GM12878 (cell line): Measurements from ENCODE around the gene DENND10. TPM values are rescaled to one million over a fixed set of nuclear protein-coding genes. Genes with fewer than 3 reads are reported as not detected.

ENCODE experiments used
- ATAC-seq: fragments of 200-7000 bp; cut with Tn5 transposase; 3 replicates; pipeline ENCODE4 v1.9.1; 2020; ENCODE audit warnings: mild to moderate bottlenecking, moderate library complexity
- BruUV-seq: library from RNA; stranded (reverse); fragments of 400-500 nt; replicated peaks from 2 replicates; lab custom pipeline; 2021; lab: Mats Ljungman, UMichigan
- CTCF ChIA-PET: fragments of 300-600 bp; sonication (Branson Sonifier 250); formaldehyde crosslinking; extraction: SDS; loops from one replicate; lab custom pipeline; 2021; ENCODE audit warnings: inconsistent platforms; lab: Yijun Ruan, JAX
- POLR2A ChIA-PET: fragments of 350-600 bp; formaldehyde crosslinking; extraction: SDS; loops from one replicate; lab custom pipeline; 2021; ENCODE audit warnings: inconsistent platforms; lab: Charles Lee
- RAD21 ChIA-PET: fragments of 300-600 bp; sonication (Branson Sonifier 250); formaldehyde crosslinking; loops from one replicate; lab custom pipeline; 2023; ENCODE audit warnings: antibody characterized with exemption; ENCODE audit not compliant: unreplicated experiment; lab: Charles Lee
- SMC1A ChIA-PET: fragments of 300-600 bp; sonication (Branson Sonifier 250); formaldehyde crosslinking; loops from one replicate; lab custom pipeline; 2023; ENCODE audit not compliant: unreplicated experiment, uncharacterized antibody; lab: Charles Lee
- DNase-seq: peaks from one replicate; pipeline ENCODE4 v3.0.0-alpha.2; 2011; ENCODE audit warnings: low read depth, low spot score
- FAIRE-seq: peaks from 3 replicates; lab custom pipeline; 2011; peaks lifted over from hg19 to GRCh38; lab: Jason Lieb, UNC
- H2AFZ ChIP-seq: 2 replicates; pipeline ENCODE4 v1.6.0; 2011; ENCODE audit warnings: low read depth, low read length, control low read depth; ENCODE audit not compliant: control insufficient read depth
- H3K27ac ChIP-seq: 2 replicates; pipeline ENCODE4 v1.5.1; 2011; ENCODE audit warnings: control low read depth; ENCODE audit not compliant: control insufficient read depth, insufficient read depth
- H3K27me3 ChIP-seq, 2 experiments: replicated peaks in 1 of 2; 2 replicates each; pipeline versions ENCODE4 v1.6.0 to v1.6.1; 2011; ENCODE audit warnings: low read length in 1 of 2; ENCODE audit not compliant: control insufficient read depth in 2 of 2, insufficient read depth in 2 of 2
- H3K36me3 ChIP-seq, 2 experiments: 2 replicates each; pipeline ENCODE4 v1.5.1; 2011; ENCODE audit warnings: low read length in 1 of 2; ENCODE audit not compliant: control insufficient read depth in 2 of 2, insufficient read depth in 2 of 2
- H3K4me1 ChIP-seq: 2 replicates; pipeline ENCODE4 v1.6.1; 2011; ENCODE audit warnings: mild to moderate bottlenecking, low read length, moderate library complexity, mixed read lengths; ENCODE audit not compliant: control insufficient read depth, insufficient read depth
- H3K4me2 ChIP-seq: 2 replicates; pipeline ENCODE4 v1.6.0; 2011; ENCODE audit warnings: control low read depth; ENCODE audit not compliant: control insufficient read depth, insufficient read depth
- H3K4me3 ChIP-seq: fragments of 200-600 bp; sonication (generic); 2 replicates; pipeline ENCODE4 v1.5.1; 2016
- H3K79me2 ChIP-seq: 2 replicates; pipeline ENCODE4 v1.6.0; 2011; ENCODE audit warnings: low read length; ENCODE audit not compliant: control insufficient read depth, insufficient read depth
- H3K9ac ChIP-seq: 2 replicates; pipeline ENCODE4 v1.8.0; 2011; ENCODE audit warnings: low read length, control low read depth, mixed read lengths; ENCODE audit not compliant: control insufficient read depth, insufficient read depth
- H3K9me3 ChIP-seq: replicated peaks from 3 replicates; pipeline ENCODE4 v1.5.1; 2011; ENCODE audit warnings: mild to moderate bottlenecking, low read length; ENCODE audit not compliant: control insufficient read depth, insufficient read depth
- H4K20me1 ChIP-seq: 2 replicates; pipeline ENCODE4 v1.6.0; 2011; ENCODE audit not compliant: control insufficient read depth, insufficient read depth
- HCFC1 ChIP-seq: fragments of 150-350 bp; IDR thresholded peaks from 2 replicates; pipeline ENCODE4 v1.6.1; 2014; ENCODE audit warnings: low read length
- MTA3 ChIP-seq: IDR thresholded peaks from 2 replicates; pipeline ENCODE4 v1.6.1; 2012; ENCODE audit warnings: low read length, inconsistent platforms, borderline replicate concordance
- PAX8 ChIP-seq: fragments of 450-650 bp; IDR thresholded peaks from 2 replicates; pipeline ENCODE4 v1.6.1; 2017; ENCODE audit warnings: mild to moderate bottlenecking, moderate library complexity
- PBX3 ChIP-seq: IDR thresholded peaks from 2 replicates; pipeline ENCODE4 v1.6.1; 2011; ENCODE audit warnings: mild to moderate bottlenecking, low read depth, low read length, moderate library complexity; ENCODE audit not compliant: insufficient replicate concordance
- POLR2AphosphoS5 ChIP-seq: IDR thresholded peaks from 2 replicates; pipeline ENCODE4 v1.6.1; 2011; ENCODE audit warnings: mild to moderate bottlenecking, low read length, inconsistent platforms
- SIX5 ChIP-seq: IDR thresholded peaks from 2 replicates; pipeline ENCODE4 v1.6.1; 2011; ENCODE audit warnings: mild to moderate bottlenecking, low read depth, low read length, moderate library complexity; ENCODE audit not compliant: severe bottlenecking
- ZNF622 ChIP-seq: fragments of 450-650 bp; IDR thresholded peaks from 2 replicates; pipeline ENCODE4 v1.6.1; 2017; ENCODE audit warnings: mild to moderate bottlenecking, inconsistent platforms
- WGBS: methylation state at CpG from one replicate; pipeline ENCODE4 v1.1.6; 2016; ENCODE audit warnings: low lambda C conversion rate; ENCODE audit not compliant: insufficient replicate concordance, insufficient coverage; ENCODE audit errors: missing lambda C conversion rate; 5-methylcytosine and 5-hydroxymethylcytosine counted together
- in situ Hi-C: fragments of 300-500 bp; cut with MboI; formaldehyde crosslinking; loops from 9 replicates; pipeline ENCODE4 v1.14.3; 2018; ENCODE audit warnings: mixed read lengths
- intact Hi-C: fragments of 100-400 bp; cut with micrococcal nuclease; formaldehyde crosslinking; loops from one replicate; pipeline ENCODE4 v1.14.2; 2022; ENCODE audit not compliant: unreplicated experiment
- polyA plus RNA-seq, 11 experiments: library from polyadenylated mRNA; depleted of rRNA in 4 of 11; unstranded in 6 of 11; stranded (reverse) in 5 of 11; fragments of >200 nt; fragmentation: Nextera tagmentation in 4 of 11; fragmentation: Illumina TruSeq in 1 of 11; extraction: Ambion mirVana in 4 of 11; extraction: Trizol in 1 of 11; gene quantifications; 1 replicate in 1 of 11; 2 replicates in 10 of 11; pipeline versions ENCODE4 v1.2.1 to v1.2.3, GENCODE V29; 2011 to 2016; ENCODE audit warnings: inconsistent platforms in 2 of 11, missing spikeins in 2 of 11, low read depth in 1 of 11
- total RNA-seq, 4 experiments: library from RNA; depleted of rRNA in 3 of 4; stranded (reverse); fragments of >200 nt in 3 of 4; fragmentation: Illumina TruSeq in 1 of 4; extraction: Trizol in 1 of 4; gene quantifications; 2 replicates each; pipeline versions ENCODE4 v1.2.1 to v1.2.3, GENCODE V29; 2013 to 2021
- TF ChIP-seq, protein P1 (sequence below): fragments of 450-650 bp; conservative IDR thresholded peaks from 2 replicates; pipeline ENCODE4 v1.6.1; 2017; ENCODE audit warnings: mild to moderate bottlenecking, moderate library complexity

The DENND10 gene
- total and polyA plus RNA-seq, 10 of the 15 experiments (the other 5 are each of a cell fraction or from before 2014, with no cell fraction given), result 21.5 to 39.8 (median 26.2) TPM

DNA sequence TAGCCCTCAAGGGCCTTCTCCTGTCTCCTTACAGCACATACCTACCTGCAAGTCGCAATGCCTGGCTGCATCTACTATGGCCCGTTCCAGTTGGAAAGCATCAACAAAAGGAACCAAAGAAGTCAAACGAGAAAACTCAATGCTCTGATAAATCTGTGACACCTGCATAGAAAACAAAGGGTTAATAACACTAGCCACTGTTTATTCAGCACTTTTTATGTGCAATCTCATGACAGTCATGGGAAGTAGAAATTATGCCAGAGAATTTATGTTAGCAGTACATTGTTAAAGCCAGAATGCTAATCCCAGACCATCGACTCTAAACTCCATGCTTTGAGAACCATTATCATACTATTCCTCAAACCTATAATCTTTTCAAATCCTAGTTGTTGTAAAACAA is 44.4 kb upstream of the DENND10 start:
- peaks cover 7% of the 10 kb centered on the region; the same call in 1 of the 2 replicates for H3K4me1 ChIP-seq

DNA sequence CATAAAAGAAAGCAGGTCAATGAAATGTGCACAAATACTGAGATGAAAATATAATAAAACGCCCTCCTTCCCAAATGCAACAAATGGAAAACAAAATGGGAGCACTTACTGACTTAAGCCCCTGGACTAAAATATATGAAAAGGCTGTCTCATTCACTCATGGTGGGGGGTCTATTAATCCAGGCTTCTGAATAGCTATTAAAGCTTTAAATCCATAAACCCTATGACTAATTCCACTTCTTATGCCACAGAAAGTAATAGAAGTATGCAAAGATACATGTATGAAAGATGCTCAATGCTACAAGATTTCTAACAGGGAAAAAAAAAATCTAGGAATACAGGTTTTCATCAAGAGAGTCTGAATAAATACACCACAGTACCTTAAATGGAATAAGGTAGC is 43.8 kb upstream of the DENND10 start:
- Histone ChIP-seq H3K36me3 (peaks cover 14 to 64% of the 10 kb centered on the region in 2 experiments), H4K20me1 (peaks cover 2% of the 10 kb centered on the region; the same call in 1 of the 2 replicates), H3K4me3 (no peak overlapping the region), H3K79me2 (peaks cover 15% of the 10 kb centered on the region), H3K27ac (no peak overlapping the region), H3K4me2 (no peak overlapping the region), H3K9ac (no peak overlapping the region), H2AFZ (no peak overlapping the region), H3K9me3 (no peaks in the 10 kb centered on the region), H3K27me3 (no peaks in the 10 kb centered on the region), H3K4me1 (peaks cover 7% of the 10 kb centered on the region; the same call in 1 of the 2 replicates)
- RAD21 ChIA-PET, result no interaction called here
- SMC1A ChIA-PET, result no interaction called here
- DNase-seq (no peak), ATAC-seq (no peak), FAIRE-seq (no peak)
- in situ Hi-C loops (no loop called here), intact Hi-C loops (no loop called here)
- POLR2A ChIA-PET, result no interaction called here
- WGBS, result 100% methylated on average over 1 of the region's 1 CpG
- CTCF ChIA-PET, result no interaction called here
- TF ChIP-seq ZNF622, result no peak
- no peak for TF ChIP-seq SIX5
- no peak for TF ChIP-seq HCFC1
- TF ChIP-seq MTA3, result no peak
- TF ChIP-seq PBX3, result no peak
- TF ChIP-seq, protein P1, sequence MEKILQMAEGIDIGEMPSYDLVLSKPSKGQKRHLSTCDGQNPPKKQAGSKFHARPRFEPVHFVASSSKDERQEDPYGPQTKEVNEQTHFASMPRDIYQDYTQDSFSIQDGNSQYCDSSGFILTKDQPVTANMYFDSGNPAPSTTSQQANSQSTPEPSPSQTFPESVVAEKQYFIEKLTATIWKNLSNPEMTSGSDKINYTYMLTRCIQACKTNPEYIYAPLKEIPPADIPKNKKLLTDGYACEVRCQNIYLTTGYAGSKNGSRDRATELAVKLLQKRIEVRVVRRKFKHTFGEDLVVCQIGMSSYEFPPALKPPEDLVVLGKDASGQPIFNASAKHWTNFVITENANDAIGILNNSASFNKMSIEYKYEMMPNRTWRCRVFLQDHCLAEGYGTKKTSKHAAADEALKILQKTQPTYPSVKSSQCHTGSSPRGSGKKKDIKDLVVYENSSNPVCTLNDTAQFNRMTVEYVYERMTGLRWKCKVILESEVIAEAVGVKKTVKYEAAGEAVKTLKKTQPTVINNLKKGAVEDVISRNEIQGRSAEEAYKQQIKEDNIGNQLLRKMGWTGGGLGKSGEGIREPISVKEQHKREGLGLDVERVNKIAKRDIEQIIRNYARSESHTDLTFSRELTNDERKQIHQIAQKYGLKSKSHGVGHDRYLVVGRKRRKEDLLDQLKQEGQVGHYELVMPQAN, result no peak
- no TSS peak for BruUV-seq

More for the DNA sequence above, 44.4 kb upstream of the DENND10 start:
- Histone ChIP-seq H3K9me3 (no peaks in the 10 kb centered on the region), H2AFZ (no peak overlapping the region), H3K4me2 (no peak overlapping the region), H3K79me2 (peaks cover 15% of the 10 kb centered on the region), H4K20me1 (peaks cover 2% of the 10 kb centered on the region; the same call in 1 of the 2 replicates), H3K27me3 (no peaks in the 10 kb centered on the region), H3K4me3 (no peak overlapping the region), H3K9ac (no peak overlapping the region), H3K36me3 (peaks cover 14 to 58% of the 10 kb centered on the region in 2 experiments), H3K27ac (no peak overlapping the region)
- RAD21 ChIA-PET, result no interaction called here
- intact Hi-C loops (no loop called here), in situ Hi-C loops (no loop called here)
- SMC1A ChIA-PET, result interaction anchor here (0.6 to 0.8 kb wide), 3 partner anchors 16 to 140 kb away, joined by 3 to 4 read pairs (median 3); no protein-coding TSS in a partner anchor
- DNase-seq, result no peak
- POLR2A ChIA-PET, result no interaction called here
- BruUV-seq, result no TSS peak
- TF ChIP-seq PAX8, result no peak
- TF ChIP-seq POLR2AphosphoS5, result peak; percentile 39; the same call in 1 of the 2 replicates
- no peak for FAIRE-seq
- CTCF ChIA-PET, result interaction anchor here (1.4 to 1.5 kb wide), 2 partner anchors 19 to 117 kb away, joined by 3 read pairs; no protein-coding TSS in a partner anchor
- no peak for ATAC-seq
- WGBS, result 98% methylated on average over 4 of the region's 4 CpGs
